Measurements from ENCODE around the gene AVPI1.
A peak's percentile ranks its signal among the peaks of the same experiment; 100 is the strongest.

Gene AVPI1, protein sequence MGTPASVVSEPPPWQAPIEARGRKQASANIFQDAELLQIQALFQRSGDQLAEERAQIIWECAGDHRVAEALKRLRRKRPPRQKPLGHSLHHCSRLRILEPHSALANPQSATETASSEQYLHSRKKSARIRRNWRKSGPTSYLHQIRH

DNA sequence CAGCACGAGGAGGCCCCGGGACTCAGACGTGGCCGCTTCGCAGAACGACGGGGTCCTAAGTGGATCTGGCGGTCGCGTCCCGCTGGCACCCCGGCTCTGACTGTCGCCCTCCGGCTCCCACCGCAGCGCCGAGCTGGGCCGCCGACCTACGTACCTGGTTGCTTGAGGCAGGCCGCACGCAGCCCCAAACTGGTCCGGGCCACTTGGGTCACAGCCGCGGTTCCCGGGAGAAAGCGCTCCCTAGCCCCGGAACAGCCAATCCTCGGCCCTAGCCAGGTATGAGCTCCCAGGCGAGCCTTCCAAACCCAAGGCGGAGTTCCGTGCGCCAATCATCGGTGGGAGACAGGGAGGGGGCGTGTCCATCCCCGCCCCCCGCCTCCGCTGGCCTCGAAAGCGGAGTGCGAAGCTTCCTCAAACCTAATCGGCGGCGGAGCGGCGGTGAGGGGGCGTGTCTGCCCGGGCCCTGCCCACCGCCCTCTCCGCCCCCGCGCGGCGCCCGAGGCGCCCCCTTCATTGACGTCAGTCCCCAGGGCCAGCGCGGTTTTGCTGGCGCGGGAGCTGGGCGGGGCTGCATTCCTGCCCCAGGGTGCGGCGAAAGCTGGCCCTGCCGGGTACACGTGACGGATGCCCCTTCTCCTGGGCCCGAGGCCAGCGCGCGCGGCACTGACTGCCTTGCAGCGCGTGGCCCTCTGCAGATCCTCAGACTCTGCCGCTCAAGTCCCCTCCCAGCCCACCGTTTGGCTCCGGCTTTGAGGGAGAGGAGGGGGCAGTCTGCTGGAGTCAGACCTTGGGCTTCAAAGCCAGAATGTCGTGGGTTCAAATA is at the start of gene AVPI1:
Gene AVPI1, minus strand, starts transcription at position 280 of the 823 bp plus-strand sequence. CDS start 7,336 bp downstream, outside the sequence.
- FAIRE-seq, result peak; percentile 19

DNA sequence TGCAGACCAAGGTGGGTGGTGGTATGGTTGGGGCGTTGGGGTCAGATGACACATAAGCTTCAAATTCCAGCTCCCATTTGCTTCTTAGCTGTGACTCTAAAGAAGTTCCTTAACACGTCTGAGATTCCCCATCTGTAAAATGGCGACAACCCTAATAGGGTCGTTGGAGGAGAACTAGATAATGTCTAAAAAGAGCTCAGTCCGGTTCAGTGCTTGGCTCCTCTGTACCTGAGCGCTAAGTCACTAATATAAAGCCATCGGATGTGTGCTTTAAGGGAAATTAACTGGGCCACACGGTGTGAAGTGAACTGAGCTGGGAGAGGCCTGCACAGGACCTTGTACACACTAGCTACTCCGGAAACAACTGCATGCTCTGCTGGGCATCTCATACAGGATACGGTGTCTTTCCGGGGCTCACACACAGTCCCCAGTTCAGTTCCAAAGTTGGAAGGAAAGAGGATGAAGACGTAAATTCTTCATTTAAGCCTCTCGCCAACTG is 49.4 kb upstream of the AVPI1 start:
- no peak for FAIRE-seq

DNA sequence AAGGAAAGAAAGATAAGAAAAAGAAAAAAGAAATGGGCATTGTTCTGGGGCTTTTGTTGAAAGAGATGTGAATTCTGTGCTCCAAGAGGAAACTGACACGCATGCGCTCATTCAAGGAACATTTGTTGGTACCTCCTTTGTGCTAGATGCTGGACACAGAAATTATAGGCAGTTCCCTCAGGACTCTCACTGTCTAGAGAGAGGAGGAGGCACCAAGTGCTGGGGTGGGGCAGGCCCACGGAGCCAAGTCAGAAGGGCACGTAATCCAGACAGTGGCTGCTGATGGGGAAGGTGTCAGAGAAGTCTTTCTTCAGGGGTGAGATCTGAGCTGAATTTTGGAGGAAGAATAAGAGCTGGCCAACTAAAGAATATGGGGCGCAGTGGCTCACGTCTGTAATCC is 47.0 kb upstream of the AVPI1 start:
- no peak for FAIRE-seq

DNA sequence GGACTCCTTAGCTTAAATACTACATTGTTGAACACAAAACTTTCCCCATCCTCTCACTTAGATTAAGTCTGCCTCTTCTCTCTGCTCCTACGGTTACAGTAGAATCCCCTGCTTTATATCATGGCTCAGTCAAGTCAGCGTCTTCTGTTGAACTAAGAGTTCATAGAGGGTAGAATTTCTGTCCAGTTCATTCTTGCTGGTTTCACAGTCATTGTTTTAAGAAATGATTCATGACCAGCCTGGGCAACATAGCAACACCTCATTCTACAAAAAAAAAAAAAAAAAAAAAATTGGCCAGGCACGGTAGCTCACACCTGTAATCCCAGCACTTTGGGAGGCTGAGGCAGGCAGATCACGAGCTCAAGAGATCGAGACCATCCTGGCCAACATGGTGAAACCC is 46.2 kb upstream of the AVPI1 start:
- FAIRE-seq, result no peak

DNA sequence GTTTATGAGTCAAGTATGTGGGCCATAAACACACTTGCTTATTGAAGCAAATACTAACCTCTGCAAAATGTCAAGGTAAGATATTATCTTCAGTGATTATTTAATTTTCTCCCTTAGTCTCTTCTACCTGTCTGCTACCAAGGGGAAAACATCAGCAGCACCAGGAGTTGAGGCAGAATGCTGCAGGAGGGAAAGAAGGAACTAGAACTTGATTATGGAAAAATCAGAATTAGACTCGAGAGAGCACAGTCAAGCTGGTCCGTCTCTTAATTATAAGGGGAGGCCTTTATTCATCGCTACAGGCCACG is 45.0 kb upstream of the AVPI1 start:
- FAIRE-seq, result no peak

DNA sequence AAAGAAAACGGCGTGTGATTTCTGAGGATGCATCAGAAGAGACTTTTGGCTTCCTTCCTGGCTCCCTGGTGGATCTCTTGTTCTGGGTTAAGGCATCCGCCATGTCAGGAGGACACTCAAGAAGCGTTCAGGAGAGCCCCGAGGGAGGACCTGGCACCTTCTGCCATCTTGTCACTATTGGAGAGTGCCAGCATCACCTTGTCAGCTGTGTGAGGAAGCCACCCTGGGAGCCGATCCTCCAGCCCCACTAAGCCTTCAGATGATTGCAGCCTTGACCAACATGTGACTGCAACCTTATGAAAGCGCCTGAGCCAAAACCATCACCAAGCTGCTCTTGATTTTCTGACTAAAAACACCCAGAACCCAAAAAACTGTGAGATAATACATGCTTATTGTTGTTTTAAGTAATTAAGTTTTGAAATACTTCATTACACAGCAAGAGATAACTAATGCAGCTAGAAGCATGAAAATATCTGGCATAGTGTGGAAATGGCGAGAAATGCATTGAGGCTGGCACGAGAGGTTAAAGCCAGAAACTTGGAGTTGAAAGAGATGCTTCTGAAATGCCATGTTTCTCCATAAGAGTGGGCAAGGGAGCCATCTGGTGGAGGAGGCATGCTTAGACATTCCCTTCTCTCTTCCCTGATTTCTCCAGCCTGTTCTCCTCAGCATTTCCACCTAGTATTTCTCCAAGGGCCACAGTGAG is 44.5 kb upstream of the AVPI1 start:
- FAIRE-seq, result peak; percentile 86

DNA sequence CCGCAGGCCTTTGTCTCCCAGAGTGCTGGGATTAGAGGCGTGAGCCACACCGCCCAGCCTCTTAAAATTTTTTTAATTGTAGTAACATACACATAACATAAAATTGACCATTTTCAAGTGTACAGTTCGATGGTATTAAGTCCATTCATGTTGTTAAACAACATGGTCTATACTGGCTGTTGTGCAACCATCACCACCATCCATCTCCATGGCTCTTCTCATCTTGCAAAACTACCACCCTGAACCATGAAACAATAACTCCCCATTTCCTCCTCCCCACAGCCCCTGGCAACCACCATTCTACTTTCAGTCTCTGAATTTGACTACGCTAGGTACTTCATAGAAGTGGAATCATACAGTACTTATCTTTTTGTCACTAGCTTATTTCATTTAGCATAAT is 42.0 kb upstream of the AVPI1 start:
- FAIRE-seq, result no peak

DNA sequence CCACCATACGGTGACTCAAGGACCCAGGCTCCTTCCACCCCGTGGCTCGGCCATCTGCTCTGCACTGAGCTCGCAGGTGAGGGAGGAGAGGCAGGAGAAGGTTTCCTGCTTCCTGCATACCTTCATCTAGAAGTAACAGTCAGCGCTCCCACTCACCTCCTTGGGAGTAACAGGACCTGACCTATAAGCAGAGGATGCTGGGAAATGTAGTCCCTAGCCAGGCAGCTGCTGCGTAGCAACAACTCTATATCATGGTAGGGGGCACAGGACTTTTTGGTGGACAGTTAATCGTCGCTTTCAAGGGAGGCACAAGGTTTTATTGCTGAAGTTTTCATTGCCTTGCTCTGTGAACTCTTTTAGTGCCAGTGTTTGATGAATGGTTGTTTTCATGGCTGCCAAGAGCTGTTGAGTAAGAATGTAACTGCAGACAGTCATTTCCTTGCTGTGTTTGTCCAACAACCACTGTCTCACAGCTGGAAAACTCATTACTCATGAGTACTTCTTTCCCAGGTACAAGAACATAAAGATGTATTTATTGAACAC is 39.7 kb upstream of the AVPI1 start:
- no peak for FAIRE-seq

DNA sequence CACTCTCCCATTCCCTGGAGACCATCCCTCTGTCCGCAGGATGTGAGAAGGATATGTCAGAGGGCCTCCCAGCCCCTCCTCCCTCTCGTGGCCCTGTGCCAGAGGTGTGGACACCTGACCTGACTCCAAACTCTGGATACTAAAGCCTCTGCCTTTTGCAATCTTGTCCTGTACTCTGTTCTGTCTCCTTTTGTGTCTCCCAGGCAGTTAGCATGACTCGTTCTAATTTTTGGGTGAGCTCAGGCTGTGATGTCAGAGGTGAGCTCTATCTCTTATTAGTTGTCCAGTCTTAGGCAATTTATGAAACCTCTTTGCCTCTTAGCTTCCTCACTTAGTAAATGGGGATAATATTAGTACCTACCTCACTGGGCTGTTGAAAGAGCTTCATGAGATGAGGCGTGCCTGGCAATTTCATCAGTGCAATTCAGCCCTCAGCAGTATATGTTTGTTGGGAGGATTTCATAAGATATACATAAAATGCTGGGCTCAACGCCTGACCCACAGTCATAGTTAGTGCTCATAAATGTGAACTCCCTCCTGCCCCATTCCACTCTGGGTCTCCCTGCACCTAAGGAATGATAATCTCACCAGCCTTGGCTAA is 37.4 kb upstream of the AVPI1 start:
- no peak for FAIRE-seq

DNA sequence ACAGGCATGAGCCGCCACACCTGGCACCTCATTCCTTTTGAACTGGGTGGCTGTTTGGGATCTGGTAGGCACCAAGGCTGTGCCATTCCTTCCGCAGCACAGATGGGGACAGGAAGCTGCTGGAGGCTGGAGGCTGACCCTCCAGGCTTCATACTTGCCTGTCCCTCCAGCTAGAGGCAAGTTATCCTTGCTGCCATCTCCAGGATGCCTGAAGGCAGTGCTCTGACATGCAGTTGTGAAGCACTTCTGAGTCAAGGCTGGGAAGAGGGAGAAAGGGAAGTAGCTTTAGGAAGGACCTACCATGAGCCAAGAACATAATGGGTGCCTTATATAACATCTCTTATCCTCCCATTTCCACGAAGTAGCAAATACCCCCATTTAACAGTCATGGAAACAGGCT is 36.0 kb upstream of the AVPI1 start:
- FAIRE-seq, result no peak

DNA sequence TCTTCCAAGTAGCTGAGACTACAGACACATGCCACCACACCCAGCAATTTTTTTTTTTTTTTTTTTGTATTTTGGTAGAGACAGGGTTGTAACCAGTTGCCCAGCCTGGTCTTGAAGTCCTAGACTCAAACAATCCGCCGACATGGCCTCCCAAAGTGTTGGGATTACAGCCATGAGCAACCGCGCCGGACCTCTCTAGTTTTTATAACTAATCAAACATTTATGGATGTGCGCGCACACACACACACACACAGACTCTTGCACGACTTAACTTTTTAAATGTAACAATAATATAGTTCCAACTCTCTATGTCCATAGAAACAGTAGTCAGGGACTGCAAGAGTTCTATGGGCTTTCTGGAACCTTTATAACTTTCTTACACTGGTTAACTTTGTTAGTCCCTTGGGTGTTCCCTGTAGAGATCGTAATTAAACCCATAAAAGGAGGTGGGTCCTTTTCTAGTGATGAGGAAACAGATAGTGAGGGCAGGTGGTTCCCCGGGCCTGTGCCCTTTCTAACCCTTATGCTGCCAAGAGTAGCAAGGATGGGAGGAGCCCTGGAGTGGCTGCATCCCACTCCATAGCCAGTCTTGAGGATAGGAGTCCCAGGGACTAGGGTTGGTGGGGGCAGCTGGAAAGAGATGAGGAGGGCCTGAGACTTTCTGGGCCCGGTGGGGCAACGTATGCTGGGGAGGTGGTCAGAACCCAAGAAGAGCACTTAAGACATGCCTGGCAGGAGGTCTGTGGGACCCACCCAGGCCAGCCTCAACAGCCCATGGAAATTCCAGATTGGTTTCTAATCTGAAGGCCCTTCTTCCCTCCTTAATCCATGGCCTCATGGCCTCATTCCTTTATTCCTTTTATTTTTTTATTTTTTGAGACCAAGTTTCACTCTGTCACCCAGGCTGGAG is 35.1 kb upstream of the AVPI1 start:
- FAIRE-seq, result no peak

DNA sequence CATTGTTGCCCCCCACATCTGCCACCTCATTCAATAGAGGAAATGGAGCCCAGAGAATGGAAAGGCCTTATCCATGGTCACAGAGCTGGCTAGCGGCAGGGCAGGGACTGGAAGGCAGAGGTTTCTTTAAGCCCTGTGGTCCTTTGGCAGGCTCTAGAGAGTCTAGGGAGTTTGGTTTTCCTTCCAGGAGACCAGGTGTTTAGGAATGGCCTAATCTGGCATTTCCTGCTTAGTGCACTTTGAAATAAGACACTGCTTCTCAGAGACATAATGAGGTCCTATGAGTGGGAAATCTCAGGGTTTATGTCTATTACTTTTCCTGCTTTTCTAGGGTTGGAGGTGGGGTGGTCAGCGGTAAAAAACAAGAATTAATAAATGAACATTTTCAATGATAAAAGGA is 32.6 kb upstream of the AVPI1 start:
- no peak for FAIRE-seq

DNA sequence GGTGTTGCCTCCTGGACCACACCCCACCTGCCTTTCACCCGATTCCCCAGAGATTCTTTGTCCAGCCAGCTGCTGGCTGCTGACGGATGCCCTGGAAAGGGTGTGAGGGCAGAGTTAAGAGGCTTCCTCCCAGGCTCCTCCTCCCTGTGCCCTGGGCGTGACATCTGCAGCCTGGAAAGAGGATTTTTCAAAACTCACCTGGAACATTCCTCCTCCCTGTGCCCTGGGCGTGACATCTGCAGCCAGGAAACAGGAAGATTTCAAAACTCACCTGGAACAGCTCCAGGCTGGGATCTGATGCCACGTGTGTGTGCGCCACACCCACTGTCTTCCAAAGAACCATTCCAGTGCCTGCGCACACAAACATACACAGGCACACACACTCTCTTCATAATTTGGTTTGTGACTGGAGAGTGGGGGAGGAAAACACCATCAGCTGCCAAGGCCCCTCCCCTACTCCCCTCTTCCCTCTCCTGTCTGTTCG is 31.7 kb upstream of the AVPI1 start:
- no peak for FAIRE-seq

DNA sequence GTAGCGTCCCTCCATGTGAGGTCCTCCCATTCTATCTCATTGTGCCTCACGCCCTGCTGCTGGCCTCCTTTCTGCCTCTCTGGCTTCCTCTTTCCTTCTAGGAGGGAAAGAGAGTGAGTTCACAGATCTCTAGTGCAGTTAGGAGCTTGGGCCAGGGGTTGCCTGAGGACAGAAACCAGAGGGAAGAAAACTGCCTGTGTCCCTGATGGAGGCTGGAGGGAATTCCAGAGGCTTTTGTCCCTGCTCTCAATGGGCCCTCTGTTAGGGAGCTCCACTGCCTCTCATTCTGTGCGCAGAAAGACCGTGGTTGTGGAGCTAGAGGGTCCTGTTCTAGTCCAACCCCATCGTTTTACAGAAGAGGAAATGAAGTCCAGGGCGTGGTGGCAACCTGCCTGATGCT is 31.1 kb upstream of the AVPI1 start:
- FAIRE-seq, result no peak

DNA sequence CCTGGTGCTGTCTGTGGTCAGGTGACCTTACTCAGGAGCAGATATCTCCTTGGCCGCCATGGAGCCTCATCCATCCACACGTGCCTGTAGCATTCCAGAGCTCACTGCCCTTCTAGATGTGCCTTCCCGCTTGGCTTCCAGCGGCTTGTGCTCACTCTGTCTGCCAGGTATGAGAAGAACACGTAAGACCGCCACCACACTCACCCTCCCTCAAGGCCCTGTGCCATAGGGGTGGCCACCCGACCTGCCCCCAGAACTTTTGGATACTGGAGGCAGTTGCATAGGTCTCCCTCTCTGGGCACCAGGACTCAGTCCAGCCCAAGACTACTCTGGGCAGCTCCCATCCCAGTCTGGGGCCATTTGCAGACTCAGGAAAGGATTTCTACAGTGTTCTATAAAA is 30.6 kb upstream of the AVPI1 start:
- FAIRE-seq, result no peak

DNA sequence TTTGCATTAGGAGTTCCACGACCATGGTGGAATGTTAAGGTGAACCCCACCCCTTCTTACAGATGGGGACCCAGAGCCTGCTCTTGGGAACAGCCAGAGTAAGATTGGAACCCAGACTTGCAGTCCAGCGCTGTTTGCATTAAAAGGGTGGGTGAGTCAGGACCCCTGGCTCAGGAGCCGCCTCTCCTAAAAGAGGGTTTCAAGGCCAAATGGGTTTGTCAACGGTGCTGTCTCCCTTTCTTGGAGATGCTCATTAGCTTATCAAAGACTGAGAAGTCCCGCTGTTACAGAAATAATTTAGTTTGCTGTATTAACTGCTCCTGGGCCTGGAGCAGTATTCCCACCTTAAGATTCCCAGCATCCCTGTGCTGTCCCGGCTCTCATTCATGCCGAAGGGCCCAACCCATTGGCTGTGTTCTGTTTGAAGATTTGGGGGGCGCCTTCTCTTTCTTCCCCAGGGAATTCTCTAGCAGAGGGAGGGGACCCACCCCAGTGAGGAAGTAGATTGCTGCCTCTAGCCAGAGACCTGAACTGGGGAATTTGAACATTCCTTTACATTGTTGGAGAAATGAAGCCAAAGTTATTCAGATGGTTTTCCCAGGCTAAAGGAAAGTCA is 28.3 kb upstream of the AVPI1 start:
- no peak for FAIRE-seq

DNA sequence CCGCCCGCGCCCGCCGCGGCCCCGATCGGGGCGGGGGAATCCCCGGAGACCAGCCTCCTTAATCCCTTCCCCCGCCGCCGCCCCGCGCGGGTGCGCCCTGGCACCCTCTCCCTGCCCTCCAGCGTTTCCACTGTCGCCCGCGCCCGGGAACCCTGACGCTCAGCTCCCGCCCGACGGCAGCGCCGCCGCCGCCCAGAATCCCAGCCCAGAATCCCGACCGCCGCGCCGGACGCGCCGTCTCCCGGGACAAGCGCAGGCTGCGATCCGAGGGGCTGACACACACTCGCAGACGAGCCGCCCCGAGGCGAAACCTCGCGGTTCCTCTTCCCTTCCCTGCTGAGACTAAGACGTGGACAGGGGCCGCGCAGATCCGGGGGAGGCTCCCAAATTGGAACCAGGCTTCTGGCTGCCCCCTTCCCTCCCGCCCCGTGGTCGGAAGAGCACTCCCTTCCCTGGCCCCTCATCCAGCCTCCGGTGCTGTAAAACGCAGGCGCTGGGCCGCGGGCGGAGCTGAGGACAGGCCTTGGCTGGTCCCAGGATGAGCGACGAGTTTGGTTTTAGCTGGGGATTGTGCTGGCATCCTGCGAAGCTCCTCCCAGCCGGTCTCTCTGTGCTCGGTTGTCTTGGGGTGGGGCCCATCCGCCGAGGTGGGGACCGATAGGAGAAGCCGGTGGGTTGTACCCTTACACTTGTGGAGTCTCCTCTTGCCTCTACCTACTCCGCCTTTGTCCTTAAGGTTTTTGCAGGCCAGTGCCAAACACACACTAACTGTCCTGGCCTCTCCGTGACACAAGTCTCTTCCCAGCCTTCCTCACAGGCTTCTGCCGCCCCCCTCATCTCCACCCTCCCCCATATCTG is 27.6 kb upstream of the AVPI1 start:
- FAIRE-seq, result no peak

DNA sequence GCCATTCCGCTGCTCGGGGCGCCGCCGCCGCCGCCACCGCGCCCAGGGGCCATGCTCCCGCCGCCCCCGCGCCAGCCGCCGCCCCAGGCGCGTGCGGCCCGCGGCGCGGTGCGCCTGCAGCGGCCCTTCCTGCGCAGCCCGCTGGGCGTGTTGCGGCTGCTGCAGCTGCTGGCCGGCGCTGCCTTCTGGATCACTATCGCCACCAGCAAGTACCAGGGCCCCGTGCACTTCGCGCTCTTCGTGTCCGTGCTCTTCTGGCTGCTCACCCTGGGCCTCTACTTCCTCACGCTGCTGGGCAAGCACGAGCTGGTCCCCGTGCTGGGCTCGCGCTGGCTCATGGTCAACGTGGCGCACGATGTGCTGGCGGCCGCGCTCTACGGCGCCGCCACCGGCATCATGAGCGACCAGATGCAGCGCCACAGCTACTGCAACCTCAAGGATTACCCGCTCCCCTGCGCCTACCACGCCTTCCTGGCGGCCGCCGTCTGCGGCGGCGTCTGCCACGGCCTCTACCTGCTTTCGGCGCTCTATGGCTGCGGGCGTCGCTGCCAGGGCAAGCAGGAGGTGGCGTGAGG is 26.9 kb upstream of the AVPI1 start:
- FAIRE-seq, result no peak

DNA sequence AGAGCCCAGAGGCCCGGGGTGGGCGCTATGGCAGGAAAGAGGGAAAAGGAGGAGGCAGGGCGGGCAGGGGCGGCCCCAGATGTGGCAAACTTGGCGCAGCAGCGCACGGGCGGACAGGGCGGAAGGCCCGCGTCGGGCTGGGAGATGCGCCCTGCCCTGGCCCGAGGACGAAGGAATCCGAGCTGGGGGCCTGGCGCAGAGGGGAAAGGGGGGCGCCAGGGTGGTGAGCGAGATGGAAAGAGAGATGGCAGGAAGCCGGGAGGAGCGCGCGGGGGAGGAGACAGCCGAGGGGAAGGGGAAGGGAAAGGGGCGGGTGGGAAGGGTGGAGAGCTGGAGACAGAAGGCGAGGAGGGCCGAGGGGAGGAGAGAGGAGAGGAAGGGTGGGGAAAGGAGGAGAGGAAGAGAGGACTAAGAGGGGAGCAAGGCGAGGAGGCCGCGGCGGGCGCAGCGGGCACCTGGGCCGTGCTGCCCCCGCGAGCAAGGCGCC is 26.3 kb upstream of the AVPI1 start, which contains the start of gene MARVELD1:
Gene MARVELD1, plus strand, starts transcription at position 392 of the 487 bp plus-strand sequence. CDS start 147 bp downstream, outside the sequence.
- FAIRE-seq, result no peak

Data from TTC549 (cell line).